ENCODE data around the gene NUFIP2.
"Not testable (repeated sequence)": the region's sequence is repeated elsewhere in the genome, so short reads cannot be mapped to it uniquely, and the experiment has no call there.

NUFIP2 gene

DNA sequence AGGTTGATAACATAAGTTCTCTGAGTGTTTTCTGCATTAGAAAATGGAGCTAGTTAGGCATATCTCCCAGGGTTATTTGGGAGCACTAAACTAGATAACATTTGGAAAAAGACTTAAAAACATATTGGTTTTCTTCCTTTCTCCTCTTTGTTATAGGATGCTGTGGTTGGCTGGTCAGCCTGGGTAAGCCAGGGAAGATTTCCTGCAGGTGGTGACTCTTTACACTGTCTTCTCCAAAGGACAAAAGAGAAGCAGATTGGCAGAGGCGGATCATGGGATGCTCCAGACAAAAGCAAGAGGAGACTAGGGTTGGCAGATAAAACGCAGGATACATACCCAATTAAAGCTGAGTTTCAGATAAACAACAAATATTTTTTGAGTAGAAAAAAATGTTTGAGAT lies 53.5 kb downstream of the NUFIP2 start:
- in situ Hi-C loops (cut with MboI; ENCODE audit: low sequenced_read_pairs): no loop called here

DNA sequence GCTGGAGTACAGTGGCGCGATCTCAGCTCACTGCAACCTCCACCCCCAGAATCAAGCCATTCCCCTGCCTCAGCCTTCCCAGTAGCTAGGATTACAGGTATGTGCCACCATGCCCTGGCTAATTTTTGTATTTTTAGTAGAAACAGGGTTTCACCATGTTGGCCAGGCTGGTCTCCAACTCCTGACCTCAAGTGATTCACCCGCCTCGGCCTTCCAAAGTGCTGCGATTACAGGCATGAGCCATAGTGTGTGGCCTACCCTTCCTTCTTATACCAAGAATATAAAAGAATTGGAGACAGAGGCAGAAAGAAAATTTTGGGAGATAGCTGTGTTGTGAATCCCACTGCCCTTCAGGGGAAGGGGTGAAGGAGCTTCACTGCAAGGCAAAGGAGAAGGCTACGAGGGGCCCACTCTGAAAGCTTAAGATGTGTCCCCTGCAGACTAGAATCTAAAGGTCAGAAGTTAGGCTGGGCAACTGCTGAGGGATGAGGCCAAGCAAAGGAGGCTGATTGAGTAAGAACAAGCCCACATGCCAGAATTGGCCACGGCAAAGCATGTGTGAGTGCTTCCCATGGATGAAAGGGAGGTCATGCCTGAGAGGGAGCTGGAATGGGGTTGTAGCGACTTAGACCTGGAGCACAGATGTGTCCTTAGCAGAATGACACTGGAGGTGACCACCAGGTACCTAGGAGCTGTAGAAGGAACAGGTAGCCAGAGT lies 55.7 kb downstream of the NUFIP2 start:
- in situ Hi-C loops (cut with MboI; ENCODE audit: low sequenced_read_pairs): no loop called here

GRCh38 chr17:29237476-29238132 lies 56.3 kb downstream of the NUFIP2 start:
- in situ Hi-C loops (cut with MboI; ENCODE audit: low sequenced_read_pairs): no loop called here

- in situ Hi-C loops (cut with MboI; ENCODE audit: low sequenced_read_pairs): no loop called here
Observed at GRCh38 chr17:29235904-29236303, 58.0 kb downstream of the NUFIP2 start.

DNA sequence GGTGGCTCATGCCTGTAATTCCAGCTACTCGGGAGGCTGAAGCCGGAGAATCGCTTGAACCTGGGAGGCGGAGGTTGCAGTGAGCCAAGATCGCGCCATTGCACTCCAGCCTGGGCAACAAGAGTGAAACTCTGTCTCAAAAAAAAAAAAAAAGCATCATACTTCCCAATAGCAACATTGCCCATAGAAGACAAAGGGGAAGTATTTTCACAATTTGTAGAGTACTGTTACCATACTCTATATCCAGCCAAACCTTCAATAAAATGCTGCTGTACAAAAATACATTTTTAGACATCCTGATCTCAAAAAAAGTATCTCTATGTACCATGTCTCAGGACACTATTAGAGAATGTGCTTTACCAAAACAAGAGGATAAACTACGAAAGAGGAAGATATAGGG lies 59.0 kb downstream of the NUFIP2 start:
- in situ Hi-C loops (cut with MboI; ENCODE audit: low sequenced_read_pairs): not testable (repeated sequence)

DNA sequence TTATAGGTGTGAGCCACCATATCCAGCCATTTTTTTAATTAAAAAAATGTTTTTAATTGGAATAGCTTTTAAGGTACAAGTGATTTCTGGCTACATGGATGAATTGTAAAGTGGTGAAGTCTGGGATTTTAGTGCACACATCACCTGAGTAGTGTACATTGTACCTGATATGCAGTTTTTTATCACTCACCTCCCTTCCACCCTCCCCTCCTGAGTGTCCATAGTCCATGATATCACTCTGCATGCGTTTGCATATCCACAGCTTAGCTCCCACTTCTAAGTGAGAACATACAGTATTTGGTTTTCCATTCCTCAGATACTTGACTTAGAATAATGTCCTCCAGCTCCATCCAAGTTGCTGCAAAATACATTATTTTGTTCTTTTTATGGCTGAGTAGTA lies 60.6 kb downstream of the NUFIP2 start:
- in situ Hi-C loops (cut with MboI; ENCODE audit: low sequenced_read_pairs): no loop called here

- in situ Hi-C loops (cut with MboI; ENCODE audit: low sequenced_read_pairs): no loop called here
Observed at GRCh38 chr17:29225396-29225795, 68.6 kb downstream of the NUFIP2 start.

GRCh38 chr17:29221338-29221737 lies 72.6 kb downstream of the NUFIP2 start:
- in situ Hi-C loops (cut with MboI; ENCODE audit: low sequenced_read_pairs): not testable (repeated sequence)

DNA sequence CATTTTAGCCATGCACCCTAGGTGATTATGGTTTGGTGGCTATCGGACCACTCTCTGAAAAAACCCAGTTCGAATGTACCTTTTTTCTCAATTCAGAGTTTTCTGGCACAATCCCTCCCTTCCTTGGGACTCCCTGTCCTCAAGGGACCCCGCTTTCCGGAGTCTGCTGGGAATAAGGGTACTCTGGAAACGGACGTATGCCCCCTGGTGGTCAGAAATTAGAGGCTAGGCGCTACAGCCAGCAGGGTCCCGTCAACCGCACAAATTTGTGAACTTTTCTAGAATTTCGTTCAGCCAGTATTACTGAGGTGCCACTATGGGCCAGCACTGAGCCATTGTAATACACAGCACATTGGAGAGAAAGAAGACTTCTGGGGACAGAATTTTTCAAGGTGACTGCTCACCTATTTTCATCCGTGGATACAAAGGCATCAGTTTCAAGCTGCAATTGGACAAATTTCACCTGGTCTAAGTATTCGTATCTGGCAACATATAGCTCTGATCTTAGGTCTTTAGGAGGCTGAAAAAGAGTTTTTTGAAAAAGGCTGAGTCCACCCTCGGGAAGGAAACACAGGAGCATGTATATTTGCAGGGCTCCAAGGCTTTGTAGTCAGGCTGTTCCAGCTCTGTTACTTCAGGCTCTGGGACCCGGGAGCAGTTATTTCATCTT lies 74.4 kb downstream of the NUFIP2 start:
- in situ Hi-C loops (cut with MboI; ENCODE audit: low sequenced_read_pairs): no loop called here

DNA sequence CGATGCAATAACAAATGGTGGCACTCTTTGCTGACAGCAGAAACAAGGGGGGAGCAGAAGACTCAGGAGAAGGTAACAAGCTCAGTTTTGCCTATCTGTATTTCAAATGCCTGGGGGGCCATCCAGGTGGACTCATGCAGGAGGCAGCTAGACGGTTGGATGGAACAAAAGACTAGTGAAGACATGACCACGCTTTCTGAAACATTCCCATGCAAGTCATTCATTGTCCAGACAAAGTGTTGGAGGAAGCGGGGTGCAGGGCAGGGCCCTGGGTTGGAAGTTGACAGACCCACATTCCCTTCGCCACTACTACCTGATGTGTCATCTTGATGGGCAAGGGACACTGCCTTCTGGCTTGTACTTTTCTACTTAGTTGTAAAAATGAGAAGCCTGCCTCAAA lies 77.1 kb downstream of the NUFIP2 start:
- in situ Hi-C loops (cut with MboI; ENCODE audit: low sequenced_read_pairs): no loop called here

- in situ Hi-C loops (cut with MboI; ENCODE audit: low sequenced_read_pairs): no loop called here
Observed at GRCh38 chr17:29216181-29216580, 77.8 kb downstream of the NUFIP2 start.

GRCh38 chr17:29215717-29216116 lies 78.2 kb downstream of the NUFIP2 start:
- in situ Hi-C loops (cut with MboI; ENCODE audit: low sequenced_read_pairs): no loop called here

GRCh38 chr17:29215174-29215573 lies 78.8 kb downstream of the NUFIP2 start:
- in situ Hi-C loops (cut with MboI; ENCODE audit: low sequenced_read_pairs): no loop called here

GRCh38 chr17:29214215-29215146 lies 79.5 kb downstream of the NUFIP2 start:
- in situ Hi-C loops (cut with MboI; ENCODE audit: low sequenced_read_pairs): no loop called here

- in situ Hi-C loops (cut with MboI; ENCODE audit: low sequenced_read_pairs): no loop called here
Observed at GRCh38 chr17:29212681-29213121, 81.2 kb downstream of the NUFIP2 start.

- in situ Hi-C loops (cut with MboI; ENCODE audit: low sequenced_read_pairs): no loop called here
Observed at GRCh38 chr17:29212094-29212631, 81.8 kb downstream of the NUFIP2 start.

DNA sequence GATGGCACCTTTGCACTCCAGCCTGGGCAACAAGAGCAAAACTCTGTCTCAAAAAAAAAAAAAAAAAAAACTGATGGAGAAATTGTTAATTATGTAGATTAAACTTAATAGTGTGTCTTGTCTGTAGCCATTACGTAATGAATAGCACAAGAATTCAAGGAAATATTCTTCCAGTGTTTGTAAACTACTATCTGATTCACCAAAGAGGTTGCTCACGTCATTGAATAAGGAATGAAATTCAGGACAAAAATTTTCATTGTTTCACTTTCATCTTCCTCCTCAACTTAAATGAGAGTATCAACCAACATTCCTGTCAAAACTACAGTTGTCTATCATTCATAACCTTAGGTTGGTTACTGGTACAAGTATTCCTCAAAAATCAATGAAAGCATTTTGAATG lies 83.1 kb downstream of the NUFIP2 start:
- in situ Hi-C loops (cut with MboI; ENCODE audit: low sequenced_read_pairs): no loop called here

- in situ Hi-C loops (cut with MboI; ENCODE audit: low sequenced_read_pairs): no loop called here
Observed at GRCh38 chr17:29209073-29209472, 84.9 kb downstream of the NUFIP2 start.

DNA sequence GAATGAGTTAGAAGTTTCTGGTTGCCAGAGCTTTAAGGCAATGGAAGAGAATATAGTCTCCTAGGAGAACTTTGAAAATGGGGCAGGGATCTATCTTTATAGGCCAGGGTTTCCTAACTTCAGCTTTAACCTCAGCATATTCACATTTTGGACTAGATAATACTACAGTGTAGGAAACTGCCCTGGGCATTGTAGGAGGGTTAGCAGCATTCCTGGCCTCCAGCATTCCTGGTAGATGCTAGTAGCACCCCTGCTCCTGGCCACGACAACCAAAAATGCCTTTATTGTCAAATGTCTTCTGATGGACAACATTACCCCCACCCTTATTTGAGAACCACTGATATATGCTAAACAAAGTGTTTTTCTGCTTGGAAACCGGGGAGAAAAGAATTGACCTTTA lies 86.0 kb downstream of the NUFIP2 start:
- in situ Hi-C loops (cut with MboI; ENCODE audit: low sequenced_read_pairs): no loop called here
